ENCODE results near the gene PSMA7.
"Not testable (repeated sequence)": the region's sequence is repeated elsewhere in the genome, so short reads cannot be mapped to it uniquely, and the experiment has no call there.

Gene PSMA7

DNA sequence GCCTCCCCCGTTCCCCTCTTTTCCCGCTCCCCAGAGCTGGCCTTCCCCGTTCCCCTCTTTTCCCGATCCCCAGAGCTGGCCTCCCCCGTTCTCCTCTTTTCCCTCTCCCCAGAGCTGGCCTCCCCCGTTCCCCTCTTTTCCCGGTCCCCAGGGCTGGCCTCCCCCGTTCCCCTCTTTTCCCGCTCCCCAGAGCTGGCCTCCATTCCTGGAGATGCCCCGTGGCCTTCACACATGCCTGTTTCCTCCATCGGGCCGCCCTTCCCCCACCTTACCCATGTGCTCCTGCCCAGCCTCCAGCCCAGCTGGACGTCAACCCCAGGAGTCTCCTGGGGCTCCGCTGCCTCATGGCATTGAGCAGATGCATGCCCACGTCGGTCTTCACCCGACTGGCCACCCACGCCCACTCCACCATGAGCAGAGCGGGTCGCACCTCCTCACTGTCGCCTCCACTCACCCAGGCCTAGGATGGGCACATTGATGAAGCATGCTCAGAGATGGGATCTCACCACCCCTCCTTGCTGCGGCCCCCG, 8.7 kb upstream of the PSMA7 start:
- DNase-seq, result no peak

DNA sequence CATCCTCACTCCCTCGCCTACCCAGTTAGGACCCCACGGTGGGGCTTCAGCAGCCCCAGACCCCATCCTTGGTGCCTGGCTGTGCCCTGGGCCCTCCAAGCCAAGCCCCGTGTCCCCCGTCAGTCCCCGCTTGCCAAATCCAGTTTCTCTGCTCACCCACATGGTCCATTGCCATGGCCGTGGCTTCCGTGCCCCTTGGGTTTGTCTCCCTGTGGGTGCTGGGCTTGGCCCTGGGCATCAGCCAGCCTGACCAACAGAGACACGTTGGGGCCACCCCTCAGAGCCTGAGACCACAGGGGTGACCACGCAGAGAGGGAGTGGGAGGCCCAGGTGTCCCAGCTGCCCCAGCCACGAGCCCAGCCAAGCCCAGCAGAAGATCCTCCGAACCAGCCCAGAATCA, 8.0 kb upstream of the PSMA7 start:
- DNase-seq, result no peak

DNA sequence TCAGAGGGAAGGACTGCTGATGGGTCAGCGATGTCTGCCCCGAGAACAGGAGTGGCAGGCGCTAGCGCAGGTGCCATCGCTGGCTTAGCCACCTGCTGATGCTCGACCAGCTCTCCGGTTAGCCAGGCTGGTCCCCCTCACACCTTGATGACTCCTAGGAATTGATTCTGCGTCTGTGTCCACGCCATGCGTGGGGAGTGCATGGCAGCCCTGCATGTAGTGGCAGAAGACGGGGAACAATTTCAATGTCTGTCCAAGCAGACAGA, 7.0 kb upstream of the PSMA7 start:
- DNase-seq, result no peak

DNA sequence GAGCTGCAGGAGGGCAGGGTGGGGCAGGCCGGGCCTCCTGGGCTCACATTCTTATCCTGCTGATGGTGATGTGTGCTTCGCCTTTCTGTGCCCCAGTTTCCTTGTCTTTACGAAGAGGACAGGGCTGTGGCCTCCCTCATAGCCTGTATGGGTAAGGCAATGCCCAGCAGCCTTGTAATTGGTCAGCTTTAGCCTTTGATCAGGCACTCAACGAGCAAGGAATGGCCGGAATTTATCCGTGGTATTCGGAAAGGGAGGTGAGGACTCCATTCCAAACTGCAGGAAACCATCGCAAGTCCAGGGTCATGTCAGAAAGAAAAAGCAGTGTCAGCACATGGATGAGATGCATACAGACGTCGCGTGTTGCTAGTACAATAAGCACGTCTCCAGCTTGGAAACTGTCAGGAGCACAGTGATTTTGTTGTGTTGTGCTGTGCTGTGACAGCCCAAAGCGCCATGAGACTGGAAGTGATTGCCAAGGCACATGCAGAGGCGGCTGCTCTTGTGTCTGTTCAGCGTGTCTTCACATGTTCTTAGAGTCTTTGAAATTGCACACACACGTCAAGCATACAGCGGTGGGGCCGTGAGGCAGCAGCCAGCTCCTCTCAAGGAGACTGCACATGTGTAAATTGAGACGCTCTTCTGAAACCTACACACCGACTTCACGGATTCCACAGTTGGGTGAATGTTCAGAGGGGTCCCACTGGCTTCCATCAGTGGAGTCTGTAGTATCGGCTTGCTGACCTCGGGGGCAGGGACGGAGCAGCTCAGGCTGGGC, 6.5 kb upstream of the PSMA7 start:
- DNase-seq, result no peak

- DNase-seq, result no peak
These were observed 5.7 kb upstream of the PSMA7 start for GRCh38 chr20:62148908-62149314.

DNA sequence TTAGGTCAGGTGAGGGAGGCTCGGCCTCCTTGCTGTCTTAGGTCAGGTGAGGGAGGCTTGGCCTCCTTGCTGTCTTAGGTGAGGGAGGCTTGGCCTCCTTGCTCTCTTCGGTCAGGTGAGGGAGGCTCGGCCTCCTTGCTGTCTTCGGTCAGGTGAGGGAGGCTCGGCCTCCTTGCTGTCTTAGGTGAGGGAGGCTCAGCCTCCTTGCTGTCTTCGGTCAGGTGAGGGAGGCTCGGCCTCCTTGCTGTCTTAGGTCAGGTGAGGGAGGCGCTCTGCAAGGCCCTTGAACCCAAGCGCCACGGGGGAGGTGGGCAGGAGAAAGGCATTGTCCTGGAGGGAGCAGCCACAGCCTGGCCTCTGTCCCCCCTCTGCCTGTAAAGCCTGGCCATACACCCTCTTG, 5.2 kb upstream of the PSMA7 start:
- DNase-seq, result not testable (repeated sequence)

GRCh38 chr20:62147528-62147927, 4.3 kb upstream of the PSMA7 start:
- DNase-seq, result no peak

DNA sequence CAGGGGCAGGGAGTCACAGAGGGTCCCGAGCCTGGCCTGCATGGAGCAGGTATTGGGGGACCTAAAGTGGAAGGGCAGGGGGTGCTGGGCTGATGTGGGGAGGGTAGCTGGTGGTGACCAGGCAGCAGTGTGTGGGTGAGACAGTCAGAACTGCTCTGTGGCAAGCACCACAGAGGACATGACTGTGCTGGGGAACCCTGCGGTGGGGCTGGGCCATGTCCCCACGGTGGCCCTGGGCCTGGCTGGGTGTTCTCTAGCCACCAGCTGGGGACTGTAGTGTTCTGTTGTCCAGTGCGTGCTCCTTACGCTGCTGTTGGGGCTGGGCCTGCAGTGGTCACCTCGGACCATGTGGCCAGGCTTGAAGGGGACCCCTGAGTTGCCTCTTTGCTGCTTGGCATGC, 3.9 kb upstream of the PSMA7 start:
- no peak for DNase-seq

DNA sequence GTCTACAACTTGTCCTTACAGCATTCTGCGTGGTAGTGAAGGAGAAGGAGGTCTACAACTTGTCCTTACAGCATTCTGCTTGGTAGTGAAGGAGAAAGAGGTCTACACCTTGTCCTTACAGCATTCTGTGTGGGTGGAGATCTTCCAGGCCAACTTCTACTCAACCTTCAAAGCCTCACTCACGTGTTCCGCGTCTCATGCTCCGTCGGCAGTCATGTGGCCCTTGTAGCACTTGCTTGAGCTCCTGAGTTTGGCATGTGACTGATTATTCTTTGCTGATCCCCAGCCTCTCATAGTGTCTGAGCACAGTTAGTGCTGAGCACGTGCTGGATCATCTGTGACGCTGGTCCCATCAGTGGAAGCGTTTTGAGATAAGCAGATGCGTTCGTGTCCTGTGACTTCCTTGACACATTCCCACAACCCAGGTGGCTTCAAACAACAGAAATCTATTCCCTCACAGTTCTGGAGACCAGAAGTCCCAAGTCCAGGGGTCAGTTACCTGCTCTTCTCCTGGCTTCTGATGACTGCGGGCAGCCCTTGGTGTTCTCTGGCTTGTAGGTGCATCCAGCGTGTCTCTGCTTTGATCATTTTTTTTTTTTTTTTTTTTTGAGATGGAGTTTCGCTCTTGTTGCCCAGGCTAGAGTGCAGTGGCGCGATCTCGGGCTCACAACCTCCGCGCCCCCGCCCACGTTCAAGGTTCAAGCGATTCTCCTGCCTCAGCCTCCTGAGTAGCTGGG, 3.0 kb upstream of the PSMA7 start:
- no peak for DNase-seq

DNA sequence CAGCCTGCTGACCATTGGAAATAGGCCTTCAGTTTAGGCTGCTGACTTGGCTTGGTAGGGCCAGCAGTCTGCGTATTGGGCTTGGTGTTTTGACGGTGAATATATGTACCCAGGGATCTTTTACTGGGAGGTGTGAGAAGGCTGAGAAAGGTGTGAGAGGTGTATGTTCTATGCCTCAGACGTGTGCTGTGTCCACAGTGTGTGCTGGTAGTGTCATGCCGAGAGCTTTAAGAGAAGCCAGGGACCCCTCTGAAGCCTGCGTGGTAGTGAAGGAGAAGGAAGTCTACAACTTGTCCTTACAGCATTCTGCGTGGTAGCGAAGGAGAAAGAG, 2.5 kb upstream of the PSMA7 start:
- no peak for DNase-seq

- peak; percentile 82 for DNase-seq
These were observed 997 bp upstream of the PSMA7 start for GRCh38 chr20:62143957-62144825.

DNA sequence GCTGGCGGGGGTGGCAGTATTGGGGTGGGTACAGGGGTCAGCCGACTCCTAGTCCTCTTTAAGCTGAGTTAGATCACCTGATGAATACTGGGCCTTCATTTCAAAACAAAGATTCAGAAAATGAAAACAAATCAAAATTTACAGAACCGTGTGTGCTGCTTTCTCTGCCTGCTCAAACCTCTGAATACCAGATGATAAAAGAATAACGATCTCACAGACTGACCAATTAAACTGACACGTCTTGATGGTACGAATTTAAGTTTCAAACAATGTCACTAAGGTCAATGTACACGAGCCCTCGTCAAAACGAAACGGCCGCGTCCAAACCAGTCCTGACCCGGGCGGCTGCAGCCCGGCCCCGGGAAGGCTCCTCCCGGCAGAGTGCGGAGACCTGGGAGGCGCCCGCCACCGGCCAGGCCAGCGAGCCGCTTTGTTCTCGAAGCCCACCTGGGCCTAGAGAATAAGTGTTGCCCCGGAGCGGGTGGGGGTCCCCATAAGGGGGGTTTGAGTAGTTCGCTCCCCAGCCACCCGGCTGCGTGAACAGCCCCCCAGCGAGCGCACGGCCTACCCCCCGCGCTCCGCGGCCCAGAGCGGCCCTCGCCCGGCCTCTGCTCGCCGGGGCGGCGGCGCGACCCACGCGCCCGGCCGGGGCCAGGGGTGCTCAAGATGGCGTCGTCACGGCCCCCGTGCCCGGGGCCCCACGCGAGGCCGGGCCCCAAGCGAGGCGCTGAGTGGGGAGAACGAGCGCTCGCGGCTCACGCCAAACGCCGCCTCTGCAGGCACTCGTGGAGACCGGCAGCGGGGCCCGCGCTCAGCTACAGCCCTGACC, 728 bp downstream of the PSMA7 start:
- DNase-seq, result peak; percentile 74

GRCh38 chr20:62141397-62142251, 1.6 kb downstream of the PSMA7 start:
- no peak for DNase-seq

DNA sequence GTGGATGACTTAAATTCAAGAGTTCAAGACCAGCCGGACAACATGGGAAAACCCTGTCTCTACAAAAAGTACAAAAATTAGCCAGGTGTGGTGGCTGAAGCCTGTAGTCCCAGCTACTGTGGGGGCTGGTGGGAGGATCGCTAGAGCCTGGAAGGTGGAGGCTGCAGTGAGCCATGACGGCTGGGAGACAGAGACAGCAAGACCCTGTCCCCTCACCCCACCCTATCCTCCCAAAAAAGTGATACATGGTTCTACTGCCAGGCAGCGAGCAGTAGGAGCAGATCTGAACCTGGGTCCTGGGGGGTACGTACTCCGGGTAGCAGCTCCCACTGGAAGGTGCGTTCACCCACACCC, 2.2 kb downstream of the PSMA7 start:
- DNase-seq, result no peak

GRCh38 chr20:62139636-62140035, 3.6 kb downstream of the PSMA7 start:
- no peak for DNase-seq

DNA sequence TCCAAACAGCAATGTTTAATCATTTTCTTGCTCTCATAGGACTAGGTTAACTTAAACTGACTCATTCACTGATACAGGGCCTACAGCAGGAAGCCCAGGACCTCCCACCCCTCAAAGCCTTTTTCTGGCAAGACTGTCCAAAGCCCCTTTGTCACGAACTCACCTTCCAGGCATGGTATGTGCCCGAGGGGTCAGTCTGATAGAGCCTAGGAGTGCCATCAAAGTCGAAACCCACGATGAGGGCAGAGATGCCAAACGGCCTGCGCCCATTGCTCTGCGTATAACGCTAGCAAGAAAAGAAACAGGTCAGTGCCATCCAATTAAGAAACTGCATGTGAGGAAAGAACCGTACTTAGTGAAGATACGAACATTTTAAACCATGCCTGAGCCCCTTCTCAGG, 4.3 kb downstream of the PSMA7 start:
- no peak for DNase-seq

- no peak for DNase-seq
These were observed 5.0 kb downstream of the PSMA7 start for GRCh38 chr20:62138204-62138543.

GRCh38 chr20:62137478-62138203, 5.6 kb downstream of the PSMA7 start:
- no peak for DNase-seq

- no peak for DNase-seq
These were observed 6.2 kb downstream of the PSMA7 start for GRCh38 chr20:62137092-62137384.

GRCh38 chr20:62136283-62137091, 6.7 kb downstream of the PSMA7 start:
- peak; percentile 79 for DNase-seq
